ENCODE measurements around the gene GPC6. TPM values are rescaled to one million over a fixed set of nuclear protein-coding genes. Genes with fewer than 3 reads are reported as not detected.
A peak's percentile ranks its signal among the peaks of the same experiment; 100 is the strongest.

Gene GPC6
- total RNA-seq, 4 donors from 2014 or later: 6.7 to 67.2 (median 11.1) TPM

GRCh38 chr13:94382960-94383359 is 1156.4 kb downstream of the GPC6 start:
- no peaks in the 10 kb centered on the region for H3K9me3 ChIP-seq
- no peak overlapping the region for H3K4me3 ChIP-seq
- no peak for DNase-seq
- no peaks in the 10 kb centered on the region for H3K27me3 ChIP-seq
- H3K36me3 ChIP-seq: no peaks in the 10 kb centered on the region
- no peak for TF ChIP-seq CTCF (IDR thresholded peaks at IDR 0.05)
- no peak for TF ChIP-seq POLR2A (IDR thresholded peaks at IDR 0.05)
- H3K4me1 ChIP-seq: no peaks in the 10 kb centered on the region
- intact Hi-C loops (cut with DNase I; ENCODE audit: low total_unique reads): no loop called here
- no peak overlapping the region for H3K27ac ChIP-seq

- Histone ChIP-seq H3K9me3 (no peaks in the 10 kb centered on the region), H3K27ac (no peak overlapping the region), H3K4me3 (no peak overlapping the region), H3K4me1 (no peaks in the 10 kb centered on the region), H3K36me3 (no peaks in the 10 kb centered on the region), H3K27me3 (no peaks in the 10 kb centered on the region)
- intact Hi-C loops (cut with DNase I; ENCODE audit: low total_unique reads): no loop called here
- DNase-seq: no peak
- TF ChIP-seq POLR2A (IDR thresholded peaks at IDR 0.05): no peak
- no peak for TF ChIP-seq CTCF (IDR thresholded peaks at IDR 0.05)
Observed at GRCh38 chr13:94384231-94384905, 1157.8 kb downstream of the GPC6 start.

GRCh38 chr13:94387047-94387446 is 1160.4 kb downstream of the GPC6 start:
- TF ChIP-seq CTCF (IDR thresholded peaks at IDR 0.05) (no peak), POLR2A (IDR thresholded peaks at IDR 0.05) (no peak)
- Histone ChIP-seq H3K4me3 (no peak overlapping the region), H3K9me3 (no peaks in the 10 kb centered on the region), H3K36me3 (no peaks in the 10 kb centered on the region), H3K27ac (no peak overlapping the region), H3K4me1 (no peaks in the 10 kb centered on the region), H3K27me3 (no peaks in the 10 kb centered on the region)
- DNase-seq: no peak
- intact Hi-C loops (cut with DNase I; ENCODE audit: low total_unique reads): no loop called here

- Histone ChIP-seq H3K4me3 (no peak overlapping the region), H3K9me3 (no peaks in the 10 kb centered on the region), H3K27me3 (no peaks in the 10 kb centered on the region), H3K4me1 (no peaks in the 10 kb centered on the region), H3K36me3 (no peaks in the 10 kb centered on the region), H3K27ac (peak overlapping the region in 1 of 2 donors; percentile 6)
- no peak for DNase-seq
- no peak for TF ChIP-seq CTCF (IDR thresholded peaks at IDR 0.05)
- TF ChIP-seq POLR2A (IDR thresholded peaks at IDR 0.05): no peak
- intact Hi-C loops (cut with DNase I; ENCODE audit: low total_unique reads): no loop called here
Observed at GRCh38 chr13:94389604-94390351, 1163.2 kb downstream of the GPC6 start.

GRCh38 chr13:94390881-94391280 is 1164.3 kb downstream of the GPC6 start:
- no peaks in the 10 kb centered on the region for H3K36me3 ChIP-seq
- no peaks in the 10 kb centered on the region for H3K27me3 ChIP-seq
- no peak overlapping the region for H3K4me3 ChIP-seq
- TF ChIP-seq POLR2A (IDR thresholded peaks at IDR 0.05) (no peak), CTCF (IDR thresholded peaks at IDR 0.05) (no peak)
- DNase-seq: no peak
- intact Hi-C loops (cut with DNase I; ENCODE audit: low total_unique reads): no loop called here
- no peaks in the 10 kb centered on the region for H3K4me1 ChIP-seq
- H3K27ac ChIP-seq: no peak overlapping the region
- H3K9me3 ChIP-seq: no peaks in the 10 kb centered on the region

Measured in uterus (tissue), 4 donors.